SU-DHL-6 (cell line): ENCODE measurements around the gene ZNF746.
"Not testable (repeated sequence)": the region's sequence is repeated elsewhere in the genome, so short reads cannot be mapped to it uniquely, and the experiment has no call there.

ENCODE experiments used
- H2AFZ ChIP-seq: fragments of 200-600 bp; sonication (generic); 2 replicates; pipeline ENCODE4 v1.6.1; 2014; ENCODE audit warnings: low read depth, mild to moderate bottlenecking, moderate library complexity, mixed read lengths, antibody characterized with exemption, low read length; ENCODE audit not compliant: severe bottlenecking
- H3F3A ChIP-seq: fragments of 200-600 bp; shearing (Covaris generic); 2 replicates; pipeline ENCODE4 v1.6.0; 2016; ENCODE audit warnings: antibody characterized with exemption, mild to moderate bottlenecking; ENCODE audit not compliant: insufficient read depth
- H3K27ac ChIP-seq: fragments of 200-600 bp; sonication (generic); 2 replicates; pipeline ENCODE4 v1.5.1; 2016; ENCODE audit warnings: low read depth, mild to moderate bottlenecking, low read length, moderate library complexity, mixed read lengths
- H3K27me3 ChIP-seq: fragments of 200-600 bp; sonication (generic), shearing (Covaris generic); 2 replicates; pipeline ENCODE4 v1.6.0; 2014; ENCODE audit warnings: mild to moderate bottlenecking, low read length
- H3K36me3 ChIP-seq: fragments of 200-600 bp; sonication (generic); 2 replicates; pipeline ENCODE4 v1.6.1; 2014; ENCODE audit warnings: mild to moderate bottlenecking, low read length, mixed read lengths
- H3K4me2 ChIP-seq: fragments of 300-600, 200-600 bp; shearing (Covaris generic), sonication (generic); 2 replicates; pipeline ENCODE4 v1.6.0; 2014; ENCODE audit warnings: low read length, low read depth, mild to moderate bottlenecking; ENCODE audit not compliant: poor library complexity, severe bottlenecking
- H3K4me3 ChIP-seq: fragments of 200-600 bp; sonication (generic); 2 replicates; pipeline ENCODE4 v1.5.1; 2014; ENCODE audit warnings: antibody characterized with exemption, low read length, mild to moderate bottlenecking, mixed read lengths; ENCODE audit not compliant: insufficient read depth, poor library complexity, severe bottlenecking
- H3K79me2 ChIP-seq: fragments of 200-600 bp; sonication (generic); 2 replicates; pipeline ENCODE4 v1.6.1; 2014; ENCODE audit warnings: mild to moderate bottlenecking, low read length, moderate library complexity; ENCODE audit not compliant: insufficient read depth
- H3K9ac ChIP-seq: fragments of 200-600 bp; sonication (generic); 2 replicates; pipeline ENCODE4 v1.7.0; 2014; ENCODE audit warnings: mild to moderate bottlenecking, low read length
- H3K9me2 ChIP-seq: fragments of 200-600 bp; sonication (generic); replicated peaks from 2 replicates; pipeline ENCODE4 v1.6.1; 2014; ENCODE audit warnings: low read length; ENCODE audit not compliant: insufficient read depth
- H3K9me3 ChIP-seq: fragments of 200-600 bp; sonication (generic); 2 replicates; pipeline ENCODE4 v1.6.1; 2014; ENCODE audit warnings: low read length, mixed read lengths; ENCODE audit not compliant: insufficient read depth
- H4K20me1 ChIP-seq: fragments of 200-600 bp; sonication (generic); 2 replicates; pipeline ENCODE4 v1.6.1; 2014; ENCODE audit warnings: low read depth, mild to moderate bottlenecking, antibody characterized with exemption, low read length, moderate library complexity, mixed read lengths
- EZH2phosphoT487 ChIP-seq: fragments of 200-600 bp; sonication (generic), shearing (Covaris generic); conservative IDR thresholded peaks from 2 replicates; pipeline ENCODE4 v1.6.1; 2018; ENCODE audit warnings: mild to moderate bottlenecking, antibody characterized with exemption, low read length, moderate library complexity, mixed read lengths
- TF ChIP-seq, protein P1 (sequence below): fragments of 200-600 bp; sonication (generic); IDR thresholded peaks from one replicate; pipeline ENCODE4 v1.5.1; 2017; ENCODE audit warnings: antibody characterized with exemption, mild to moderate bottlenecking, low read length, moderate library complexity; ENCODE audit not compliant: insufficient read depth, poor library complexity, severe bottlenecking

Gene ZNF746

DNA sequence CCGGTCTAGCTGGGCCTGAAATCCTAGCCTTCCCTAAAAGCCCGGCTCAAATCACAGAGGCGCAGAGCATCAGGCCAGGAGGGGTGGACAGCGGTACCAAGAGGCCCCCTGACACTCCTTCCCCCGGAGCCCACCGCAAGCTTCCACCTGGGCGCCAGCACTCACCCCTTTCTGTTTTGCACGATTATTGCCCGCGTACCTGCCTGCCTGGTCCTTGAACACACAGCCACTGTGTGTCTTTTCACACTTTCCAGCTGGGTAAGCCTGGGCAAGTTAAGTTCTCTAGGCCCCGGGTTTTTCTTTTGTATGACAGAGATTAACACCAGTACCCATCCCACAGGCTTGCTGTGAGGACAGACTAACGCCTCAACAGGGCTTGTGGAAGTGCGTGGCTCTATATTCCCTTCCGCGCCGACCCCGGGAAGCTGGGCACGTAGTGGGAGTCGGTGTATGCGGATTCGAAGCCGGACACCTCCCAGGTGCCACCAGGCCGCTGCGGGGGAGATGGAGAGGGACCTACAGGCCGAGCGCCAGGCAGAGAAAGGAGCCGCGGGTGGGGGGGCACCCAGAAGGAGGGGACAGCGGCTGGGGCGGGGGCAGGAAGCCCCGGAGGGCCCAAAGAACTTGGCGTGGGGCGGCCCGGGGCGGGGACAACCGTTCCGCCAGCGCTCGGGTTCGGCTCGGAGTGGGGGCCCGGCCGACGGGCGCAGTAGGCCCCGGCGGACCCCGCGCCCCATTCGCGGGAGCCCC, 792 bp downstream of the ZNF746 start:
- H4K20me1 ChIP-seq, result no peaks in the 10 kb centered on the region
- peak overlapping the region; percentile 67 for H3K4me3 ChIP-seq
- peak overlapping the region; percentile 65 for H3K9ac ChIP-seq
- TF ChIP-seq, protein P1, sequence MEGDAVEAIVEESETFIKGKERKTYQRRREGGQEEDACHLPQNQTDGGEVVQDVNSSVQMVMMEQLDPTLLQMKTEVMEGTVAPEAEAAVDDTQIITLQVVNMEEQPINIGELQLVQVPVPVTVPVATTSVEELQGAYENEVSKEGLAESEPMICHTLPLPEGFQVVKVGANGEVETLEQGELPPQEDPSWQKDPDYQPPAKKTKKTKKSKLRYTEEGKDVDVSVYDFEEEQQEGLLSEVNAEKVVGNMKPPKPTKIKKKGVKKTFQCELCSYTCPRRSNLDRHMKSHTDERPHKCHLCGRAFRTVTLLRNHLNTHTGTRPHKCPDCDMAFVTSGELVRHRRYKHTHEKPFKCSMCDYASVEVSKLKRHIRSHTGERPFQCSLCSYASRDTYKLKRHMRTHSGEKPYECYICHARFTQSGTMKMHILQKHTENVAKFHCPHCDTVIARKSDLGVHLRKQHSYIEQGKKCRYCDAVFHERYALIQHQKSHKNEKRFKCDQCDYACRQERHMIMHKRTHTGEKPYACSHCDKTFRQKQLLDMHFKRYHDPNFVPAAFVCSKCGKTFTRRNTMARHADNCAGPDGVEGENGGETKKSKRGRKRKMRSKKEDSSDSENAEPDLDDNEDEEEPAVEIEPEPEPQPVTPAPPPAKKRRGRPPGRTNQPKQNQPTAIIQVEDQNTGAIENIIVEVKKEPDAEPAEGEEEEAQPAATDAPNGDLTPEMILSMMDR, result no peak
- TF ChIP-seq EZH2phosphoT487, result no peak
- no peaks in the 10 kb centered on the region for H3K36me3 ChIP-seq
- 0 out of 2 replicates have a peak, but pooled peaks cover 3% of the 10 kb centered on the region for H3F3A ChIP-seq
- peak overlapping the region; percentile 72 for H3K4me2 ChIP-seq
- peak overlapping the region; percentile 10 for H2AFZ ChIP-seq
- no peaks in the 10 kb centered on the region for H3K27me3 ChIP-seq
- H3K79me2 ChIP-seq, result peaks cover 14% of the 10 kb centered on the region; the same call in 1 of the 2 replicates
- peak overlapping the region; percentile 0; the same call in 1 of the 2 replicates for H3K27ac ChIP-seq
- no peaks in the 10 kb centered on the region for H3K9me3 ChIP-seq
- H3K9me2 ChIP-seq, result no peaks in the 10 kb centered on the region

DNA sequence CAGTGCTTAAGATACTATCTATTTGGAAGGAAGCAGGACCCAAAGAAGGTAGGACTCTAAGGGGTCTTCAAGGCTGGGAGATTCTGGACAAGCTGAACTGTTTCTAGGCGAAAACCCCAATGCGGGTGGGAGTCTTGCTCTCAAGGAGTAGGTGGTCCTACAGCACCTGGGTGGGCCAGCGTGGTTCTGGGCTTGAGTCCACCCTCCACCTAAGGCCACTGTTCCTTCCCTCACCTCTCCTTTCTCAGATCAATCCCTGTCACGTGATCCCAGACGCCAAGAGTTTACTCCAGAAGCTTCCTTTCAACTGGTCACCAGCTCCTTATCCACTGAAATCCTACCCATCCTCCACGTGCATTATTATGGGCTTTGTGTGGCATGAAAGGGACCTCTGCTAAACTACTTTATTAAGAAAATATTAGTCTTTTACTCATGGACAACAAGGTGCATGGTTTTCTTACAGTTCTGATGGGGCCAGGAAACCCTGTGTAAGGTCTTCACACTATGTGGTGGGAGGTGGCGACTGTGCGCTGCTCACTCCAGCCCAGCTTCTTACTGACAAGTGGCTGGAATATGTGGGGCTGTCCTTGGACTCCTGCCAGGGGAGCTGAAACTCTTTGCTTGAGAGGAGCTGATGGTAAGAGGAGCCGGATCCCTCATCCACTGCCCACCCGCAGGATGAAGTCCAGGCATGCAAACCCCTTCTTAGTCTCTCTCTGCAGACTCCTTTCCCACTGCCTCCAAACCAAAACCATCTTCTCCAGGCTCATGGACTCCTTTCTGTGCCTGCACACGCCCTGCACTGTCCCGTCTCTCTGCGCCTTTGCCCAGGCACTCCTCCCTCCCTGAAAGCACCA, 1.6 kb downstream of the ZNF746 start:
- TF ChIP-seq, protein P1, result no peak
- no peak for TF ChIP-seq EZH2phosphoT487
- H3K36me3 ChIP-seq, result no peaks in the 10 kb centered on the region
- peak overlapping the region; percentile 65 for H3K9ac ChIP-seq
- H3K4me2 ChIP-seq, result peak overlapping the region; percentile 72
- H2AFZ ChIP-seq, result no peak overlapping the region
- H3K4me3 ChIP-seq, result no peak overlapping the region
- no peaks in the 10 kb centered on the region for H3K9me2 ChIP-seq
- no peak overlapping the region for H3K27ac ChIP-seq
- no peaks in the 10 kb centered on the region for H3K27me3 ChIP-seq
- peaks cover 14% of the 10 kb centered on the region; the same call in 1 of the 2 replicates for H3K79me2 ChIP-seq
- no peaks in the 10 kb centered on the region for H4K20me1 ChIP-seq
- H3F3A ChIP-seq, result 0 out of 2 replicates have a peak, but pooled peaks cover 3% of the 10 kb centered on the region
- no peaks in the 10 kb centered on the region for H3K9me3 ChIP-seq

DNA sequence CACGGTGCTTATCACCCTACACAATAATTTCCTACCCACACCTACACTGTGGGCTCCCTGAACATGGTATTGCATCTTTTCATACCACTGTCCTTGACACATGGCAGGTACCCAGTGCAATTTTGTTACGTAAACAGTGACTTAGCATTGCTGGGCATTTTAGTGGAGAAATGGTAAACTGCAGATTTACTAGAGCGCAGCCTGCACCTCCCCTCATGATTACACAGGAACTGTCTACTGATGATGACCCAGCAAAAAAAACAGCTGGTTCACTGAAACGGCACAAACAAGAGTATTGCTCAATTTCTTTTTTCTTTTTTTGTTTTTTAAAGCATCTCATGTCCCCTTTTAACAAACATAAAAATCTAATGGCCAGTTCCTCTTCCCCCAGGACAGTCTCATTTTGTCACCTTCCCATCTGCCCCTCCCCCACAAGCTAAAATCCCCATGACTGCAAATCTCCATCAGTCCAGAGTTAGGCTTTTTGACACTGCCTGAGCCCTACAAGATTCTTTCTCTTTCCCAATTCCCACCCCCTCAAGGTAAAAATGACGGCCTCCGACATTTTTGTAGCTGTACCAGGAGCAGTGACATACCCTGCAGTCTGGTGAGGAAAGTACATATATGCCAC, 2.8 kb downstream of the ZNF746 start:
- Histone ChIP-seq H3K4me3 (no peak overlapping the region), H3K27ac (no peak overlapping the region), H3K4me2 (no peak overlapping the region), H3F3A (0 out of 2 replicates have a peak, but pooled peaks cover 3% of the 10 kb centered on the region), H3K9ac (no peak overlapping the region), H3K9me2 (no peaks in the 10 kb centered on the region), H3K27me3 (no peaks in the 10 kb centered on the region), H2AFZ (no peak overlapping the region), H3K79me2 (peaks cover 14% of the 10 kb centered on the region; the same call in 1 of the 2 replicates), H3K9me3 (no peaks in the 10 kb centered on the region), H3K36me3 (no peaks in the 10 kb centered on the region), H4K20me1 (no peaks in the 10 kb centered on the region)
- TF ChIP-seq EZH2phosphoT487, result no peak
- TF ChIP-seq, protein P1, result no peak

DNA sequence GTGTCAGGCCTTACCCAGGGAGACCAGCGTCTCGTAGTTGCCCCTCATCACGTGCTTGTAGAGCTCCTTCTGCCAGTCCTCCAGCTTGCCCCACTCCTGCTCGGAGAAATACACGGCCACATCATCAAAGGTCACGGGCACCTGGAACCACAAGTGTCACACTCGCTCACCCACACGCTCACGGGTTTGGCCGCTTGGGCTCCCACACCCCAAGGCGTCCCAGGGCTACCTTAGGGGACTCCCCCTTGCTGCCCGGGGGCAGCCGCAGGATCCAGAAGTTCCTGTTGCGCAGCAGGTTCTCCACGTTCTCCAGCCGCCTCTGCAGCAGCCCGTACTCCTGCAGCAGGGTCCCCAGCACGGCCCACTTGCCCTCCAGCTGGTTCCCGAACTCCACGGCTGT, 3.6 kb downstream of the ZNF746 start:
- not testable (repeated sequence) for H3K27me3 ChIP-seq, H3K9ac ChIP-seq, H3F3A ChIP-seq, H4K20me1 ChIP-seq, H3K27ac ChIP-seq, H3K9me2 ChIP-seq, H3K36me3 ChIP-seq, H3K9me3 ChIP-seq, H3K4me3 ChIP-seq, H3K4me2 ChIP-seq, H2AFZ ChIP-seq
- peaks cover 14% of the 10 kb centered on the region; the same call in 1 of the 2 replicates for H3K79me2 ChIP-seq
